RWPE2 (cell line): ENCODE measurements around the gene PLCB4.

ENCODE experiments used
- ATAC-seq: fragments of 200-7000 bp; cut with Tn5 transposase; 3 replicates; pipeline ENCODE4 v1.9.1; 2021; ENCODE audit warnings: low read depth
- DNase-seq: peaks from one replicate; pipeline ENCODE4 v3.0.0-alpha.2; 2020; ENCODE audit warnings: low spot score
- H3K27ac ChIP-seq: fragments of 450-650 bp; 2 replicates; pipeline ENCODE4 v1.5.1; 2017; ENCODE audit warnings: mild to moderate bottlenecking; ENCODE audit not compliant: poor library complexity, severe bottlenecking
- H3K27me3 ChIP-seq: fragments of 250-450 bp; sonication (Bioruptor Pico); 2 replicates; pipeline ENCODE4 v1.5.1; 2021; ENCODE audit warnings: mild to moderate bottlenecking, moderate library complexity; ENCODE audit not compliant: insufficient read depth, poor library complexity, severe bottlenecking
- H3K36me3 ChIP-seq: fragments of 250-450 bp; sonication (Bioruptor Pico); 2 replicates; pipeline ENCODE4 v1.5.1; 2020; ENCODE audit warnings: low read depth, mild to moderate bottlenecking, moderate library complexity
- H3K4me1 ChIP-seq: fragments of 250-450 bp; sonication (Bioruptor Pico); 2 replicates; pipeline ENCODE4 v1.5.1; 2021; ENCODE audit warnings: mild to moderate bottlenecking, moderate library complexity; ENCODE audit not compliant: insufficient read depth, poor library complexity, severe bottlenecking
- H3K4me3 ChIP-seq: fragments of 250-450 bp; sonication (Bioruptor Pico); 2 replicates; pipeline ENCODE4 v1.5.1; 2021; ENCODE audit warnings: mild to moderate bottlenecking, moderate library complexity; ENCODE audit not compliant: severe bottlenecking
- H3K9me3 ChIP-seq: fragments of 250-450 bp; sonication (Bioruptor Pico); 2 replicates; pipeline ENCODE4 v1.5.1; 2021; ENCODE audit warnings: mild to moderate bottlenecking, moderate library complexity; ENCODE audit not compliant: severe bottlenecking
- TF ChIP-seq, protein P1 (sequence below): fragments of 450-650 bp; IDR thresholded peaks from one replicate; pipeline ENCODE4 v1.5.1; 2017; ENCODE audit warnings: mild to moderate bottlenecking, moderate library complexity; ENCODE audit not compliant: poor library complexity, severe bottlenecking

PLCB4 gene

DNA sequence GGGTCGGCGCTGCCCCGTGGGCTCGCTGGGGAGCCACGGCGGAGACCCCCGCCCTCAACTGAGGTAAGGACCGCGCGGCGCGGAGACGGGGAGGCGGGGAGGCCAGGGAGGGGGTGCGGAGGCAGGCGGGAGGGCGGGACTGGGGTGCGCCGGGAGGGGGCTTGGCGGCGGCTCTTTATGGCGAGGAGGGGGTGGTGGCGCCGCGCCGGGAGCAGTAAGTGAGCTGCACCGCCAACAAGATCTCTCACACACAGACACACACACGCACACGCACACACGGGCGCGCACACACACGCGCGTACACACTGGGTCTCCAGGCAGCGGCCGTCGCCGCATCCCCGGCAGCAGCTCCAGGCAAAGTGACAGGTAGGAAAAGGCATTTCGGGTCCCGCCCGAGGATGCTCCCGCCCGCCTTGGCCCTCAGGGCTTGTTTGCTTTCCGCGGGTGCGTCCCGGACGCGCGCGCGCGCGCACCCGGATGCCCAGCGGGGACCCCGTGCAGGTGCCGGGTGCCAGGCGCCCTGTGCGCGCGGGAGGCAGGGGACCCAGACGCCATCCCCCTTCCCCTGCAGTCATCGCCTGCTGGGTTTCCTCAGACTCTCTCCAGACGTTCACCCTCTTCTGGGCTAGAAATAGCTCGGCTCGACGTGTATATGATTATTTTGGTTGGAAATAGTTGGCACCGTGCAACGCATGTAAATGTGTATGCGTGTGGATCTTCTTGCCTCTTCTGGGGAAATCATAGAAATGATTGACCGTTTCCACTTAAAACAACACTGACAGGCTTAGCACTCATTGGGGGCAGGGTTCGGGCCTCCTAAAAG lies at the start of gene PLCB4:
Gene PLCB4 (plus strand): TSS at position 247 of the 823 bp plus-strand sequence. CDS start 238,728 bp downstream, outside the sequence.
- H3K36me3 ChIP-seq, result no peaks in the 10 kb centered on the region
- TF ChIP-seq, protein P1, sequence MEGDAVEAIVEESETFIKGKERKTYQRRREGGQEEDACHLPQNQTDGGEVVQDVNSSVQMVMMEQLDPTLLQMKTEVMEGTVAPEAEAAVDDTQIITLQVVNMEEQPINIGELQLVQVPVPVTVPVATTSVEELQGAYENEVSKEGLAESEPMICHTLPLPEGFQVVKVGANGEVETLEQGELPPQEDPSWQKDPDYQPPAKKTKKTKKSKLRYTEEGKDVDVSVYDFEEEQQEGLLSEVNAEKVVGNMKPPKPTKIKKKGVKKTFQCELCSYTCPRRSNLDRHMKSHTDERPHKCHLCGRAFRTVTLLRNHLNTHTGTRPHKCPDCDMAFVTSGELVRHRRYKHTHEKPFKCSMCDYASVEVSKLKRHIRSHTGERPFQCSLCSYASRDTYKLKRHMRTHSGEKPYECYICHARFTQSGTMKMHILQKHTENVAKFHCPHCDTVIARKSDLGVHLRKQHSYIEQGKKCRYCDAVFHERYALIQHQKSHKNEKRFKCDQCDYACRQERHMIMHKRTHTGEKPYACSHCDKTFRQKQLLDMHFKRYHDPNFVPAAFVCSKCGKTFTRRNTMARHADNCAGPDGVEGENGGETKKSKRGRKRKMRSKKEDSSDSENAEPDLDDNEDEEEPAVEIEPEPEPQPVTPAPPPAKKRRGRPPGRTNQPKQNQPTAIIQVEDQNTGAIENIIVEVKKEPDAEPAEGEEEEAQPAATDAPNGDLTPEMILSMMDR, result no peak
- H3K27me3 ChIP-seq, result no peaks in the 10 kb centered on the region
- peak within 1 kb of the TSS; percentile 95 for H3K27ac ChIP-seq
- peak; percentile 61 for ATAC-seq
- peak within 1 kb of the TSS; percentile 73 for H3K4me3 ChIP-seq
- peak; percentile 86 for DNase-seq
- H3K4me1 ChIP-seq, result peaks cover 24% of the 10 kb centered on the region
- H3K9me3 ChIP-seq, result no peaks in the 10 kb centered on the region

DNA sequence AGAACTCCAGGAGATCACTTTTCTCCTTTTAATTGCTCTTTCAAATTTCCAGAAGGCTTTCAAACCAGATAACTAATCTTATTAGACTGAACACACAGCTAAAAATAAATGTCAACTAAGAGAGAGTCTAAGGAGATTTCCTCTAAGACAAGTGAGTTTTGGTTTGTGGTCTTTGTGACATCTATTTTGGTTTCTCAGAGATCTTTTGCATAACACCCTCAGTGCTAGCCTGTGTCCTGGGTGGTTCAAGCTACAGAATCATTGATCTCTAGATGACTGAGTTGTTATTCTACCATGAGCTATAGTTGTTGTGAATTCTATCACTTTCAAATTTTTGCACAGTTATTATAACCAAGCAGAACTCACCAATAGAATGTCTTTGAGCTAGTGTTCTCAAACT lies 49.1 kb upstream of the PLCB4 start:
- no peak for ATAC-seq
- TF ChIP-seq, protein P1, result no peak
- H3K27ac ChIP-seq, result peak overlapping the region; percentile 98
- H3K4me1 ChIP-seq, result peaks cover 24% of the 10 kb centered on the region
- H3K9me3 ChIP-seq, result no peaks in the 10 kb centered on the region
- DNase-seq, result no peak
- no peaks in the 10 kb centered on the region for H3K36me3 ChIP-seq
- no peaks in the 10 kb centered on the region for H3K27me3 ChIP-seq
- no peak overlapping the region for H3K4me3 ChIP-seq

DNA sequence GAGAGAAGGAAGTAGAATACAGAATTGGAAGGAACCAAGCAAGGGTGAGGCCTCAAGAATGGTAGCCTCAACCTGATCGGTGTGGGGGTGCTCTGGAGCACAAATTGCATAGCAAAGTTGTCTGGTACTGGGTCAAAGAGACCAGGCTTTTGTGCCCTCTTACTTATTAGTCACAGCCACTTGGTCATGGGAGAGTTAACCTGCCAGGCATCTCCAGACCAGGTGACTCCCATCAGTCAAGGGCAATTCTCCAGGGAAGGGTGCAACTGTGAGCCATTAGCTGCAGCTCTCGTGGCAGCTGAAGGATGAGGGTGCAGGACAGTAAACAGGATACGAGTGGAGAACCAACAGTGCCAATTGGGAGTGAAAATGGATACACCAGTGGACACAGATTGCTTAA lies 47.7 kb upstream of the PLCB4 start:
- H3K27ac ChIP-seq, result peak overlapping the region; percentile 67
- no peaks in the 10 kb centered on the region for H3K9me3 ChIP-seq
- DNase-seq, result no peak
- TF ChIP-seq, protein P1, result no peak
- H3K4me1 ChIP-seq, result peaks cover 14% of the 10 kb centered on the region
- ATAC-seq, result no peak
- H3K27me3 ChIP-seq, result no peaks in the 10 kb centered on the region
- H3K4me3 ChIP-seq, result no peak overlapping the region
- H3K36me3 ChIP-seq, result no peaks in the 10 kb centered on the region

DNA sequence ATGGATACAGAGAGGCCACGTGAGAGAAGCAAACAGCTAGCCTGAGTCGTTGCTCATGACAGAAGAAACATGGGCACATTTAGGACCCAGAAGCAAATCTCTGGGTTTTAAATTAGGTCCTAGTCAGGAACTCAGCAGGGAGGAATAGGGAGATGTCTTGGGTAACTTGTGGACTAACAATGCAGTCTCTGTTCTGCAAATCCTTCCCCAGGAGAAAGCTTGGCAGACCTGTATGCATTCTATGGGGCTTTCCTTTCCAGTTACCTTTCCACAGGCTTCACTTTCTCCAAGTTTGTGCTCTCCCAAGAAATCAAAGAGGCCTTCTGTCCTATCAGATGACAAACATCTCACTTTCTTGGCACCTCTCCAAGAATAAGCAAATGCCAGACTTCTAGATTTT lies 47.2 kb upstream of the PLCB4 start:
- ATAC-seq, result peak; percentile 61
- Histone ChIP-seq H3K4me1 (peaks cover 9% of the 10 kb centered on the region), H3K27ac (peak overlapping the region; percentile 67), H3K36me3 (no peaks in the 10 kb centered on the region), H3K27me3 (no peaks in the 10 kb centered on the region), H3K4me3 (no peak overlapping the region), H3K9me3 (no peaks in the 10 kb centered on the region)
- DNase-seq, result no peak
- TF ChIP-seq, protein P1, result no peak

DNA sequence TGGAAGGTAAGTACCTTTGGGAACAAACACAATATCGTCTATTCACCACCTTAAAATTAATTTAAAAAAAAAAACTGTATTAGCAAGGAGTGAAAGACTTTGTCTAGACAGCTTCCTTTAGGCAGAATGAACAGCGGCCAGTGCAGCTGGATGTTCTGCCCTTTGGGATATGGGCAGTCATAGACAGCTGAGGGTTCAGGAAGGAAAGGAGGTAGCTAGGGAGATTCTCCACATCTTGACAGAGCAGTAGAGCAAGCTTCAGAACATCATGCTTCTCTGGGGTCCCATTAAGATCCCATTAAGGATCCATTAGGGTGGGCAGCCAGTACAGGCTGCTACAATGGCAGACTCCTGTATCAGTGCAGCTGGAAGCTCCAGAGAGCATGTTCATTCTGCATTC lies 46.5 kb upstream of the PLCB4 start:
- H3K27me3 ChIP-seq, result no peaks in the 10 kb centered on the region
- H3K27ac ChIP-seq, result peak overlapping the region; percentile 67
- H3K4me3 ChIP-seq, result no peak overlapping the region
- ATAC-seq (no peak), DNase-seq (no peak)
- H3K9me3 ChIP-seq, result no peaks in the 10 kb centered on the region
- peaks cover 8% of the 10 kb centered on the region for H3K4me1 ChIP-seq
- H3K36me3 ChIP-seq, result no peaks in the 10 kb centered on the region
- TF ChIP-seq, protein P1, result no peak
